Stomach (tissue), 9 donors: ENCODE data around the gene NF1. TPM values are rescaled to one million over a fixed set of nuclear protein-coding genes. Genes with fewer than 3 reads are reported as not detected.

Experiments used
- DNase-seq, 2 donors: peaks; one replicate each; pipeline versions ENCODE4 v3.0.0 to v3.0.0-alpha.2; 2013 to 2019
- H3K27ac ChIP-seq, 5 donors: fragments of 200-600 bp in 4 of 5; sonication (generic) in 4 of 5; one replicate each; pipeline ENCODE4 v1.5.1; 2013 to 2019; ENCODE audit warnings: mild to moderate bottlenecking in 1 of 5, moderate library complexity in 1 of 5
- H3K27me3 ChIP-seq, 3 donors: fragments of 200-600 bp; sonication (generic); one replicate each; pipeline ENCODE4 v1.5.1; 2017 to 2019; ENCODE audit warnings: mixed run types in 1 of 3
- H3K36me3 ChIP-seq, 4 donors: fragments of 200-600 bp; sonication (generic); 1 replicate in 3 of 4; 2 replicates in 1 of 4; pipeline ENCODE4 v1.5.1; 2016 to 2019
- H3K4me1 ChIP-seq, 4 donors: fragments of 200-600 bp; sonication (generic); one replicate each; pipeline ENCODE4 v1.5.1; 2016 to 2019
- H3K4me3 ChIP-seq, 4 donors: fragments of 200-600 bp; sonication (generic) in 3 of 4; one replicate each; pipeline ENCODE4 v1.5.1; 2016 to 2019; ENCODE audit warnings: mild to moderate bottlenecking in 1 of 4
- H3K9me3 ChIP-seq, 4 donors: fragments of 200-600 bp; sonication (generic); one replicate each; pipeline ENCODE4 v1.5.1; 2016 to 2019
- CTCF ChIP-seq, 7 experiments: fragments of 450-650 bp in 4 of 7; fragments of 200-600 bp in 3 of 7; sonication (generic) in 3 of 7; IDR thresholded peaks; one replicate each; pipeline ENCODE4 v1.5.1; 2016 to 2019; ENCODE audit warnings: antibody characterized with exemption in 7 of 7, control low read depth in 2 of 7, mild to moderate bottlenecking in 1 of 7
- EP300 ChIP-seq: sonication (generic); formaldehyde crosslinking; IDR thresholded peaks from one replicate; pipeline ENCODE4 v1.6.1; 2017; ENCODE audit warnings: antibody characterized with exemption
- POLR2A ChIP-seq, 4 donors: fragments of 450-650 bp; IDR thresholded peaks; one replicate each; pipeline ENCODE4 v1.6.1; 2016; ENCODE audit warnings: antibody characterized with exemption in 4 of 4, control low read depth in 2 of 4, mild to moderate bottlenecking in 1 of 4, moderate library complexity in 1 of 4
- POLR2AphosphoS5 ChIP-seq, 3 donors: sonication (generic); formaldehyde crosslinking; IDR thresholded peaks; one replicate each; pipeline ENCODE4 v1.6.1; 2016; ENCODE audit warnings: antibody characterized with exemption in 3 of 3
- WGBS, 5 donors: extraction: QIAGEN DNeasy Blood & Tissue Kit in 3 of 5; methylation state at CpG; one replicate each; pipeline versions ENCODE4 v1.1.5 to v1.1.7; 2013 to 2018; 5-methylcytosine and 5-hydroxymethylcytosine counted together
- intact Hi-C: fragments of 100-400 bp; cut with DNase I; formaldehyde crosslinking; loops from one replicate; pipeline ENCODE4 v1.15.1; 2023; ENCODE audit warnings: low total_unique reads
- polyA plus RNA-seq, 3 donors: library from polyadenylated mRNA; stranded (reverse); fragments of 200-250 nt; gene quantifications; one replicate each; pipeline ENCODE4 v1.2.3, GENCODE V29; 2013
- total RNA-seq, 5 donors: library from RNA; depleted of rRNA; stranded (reverse); fragments of >200 nt; gene quantifications; one replicate each; pipeline versions ENCODE4 v1.1.0 to v1.2.3, GENCODE V29; 2014 to 2016
- donor health status: healthy with polysubstance abuse.
- donor health status: Bipolar disorder and iron deficiency.
- donor health status: healthy.

Gene NF1
- total and polyA plus RNA-seq, 8 donors: 5.2 to 108 (median 50.5) TPM

- no peak for DNase-seq
- H3K9me3 ChIP-seq: no peaks in the 10 kb centered on the region
- no peaks in the 10 kb centered on the region for H3K4me1 ChIP-seq
- H3K36me3 ChIP-seq: no peaks in the 10 kb centered on the region
- intact Hi-C loops: no loop called here
- TF ChIP-seq EP300: no peak
- TF ChIP-seq POLR2A (IDR thresholded peaks at IDR 0.05): no peak
- no peak for TF ChIP-seq CTCF (IDR thresholded peaks at IDR 0.05)
- TF ChIP-seq POLR2AphosphoS5 (IDR thresholded peaks at IDR 0.05): no peak
- H3K27me3 ChIP-seq: no peaks in the 10 kb centered on the region
- no peak overlapping the region for H3K4me3 ChIP-seq
- 86 to 94% (median 90%) methylated on average over 4 of the region's 4 CpGs for WGBS, 5 donors
- H3K27ac ChIP-seq: no peak overlapping the region
Measured at GRCh38 chr17:31116167-31116566, 21.4 kb downstream of the NF1 start.

GRCh38 chr17:31122746-31123145 lies 28.0 kb downstream of the NF1 start:
- no peak for DNase-seq
- no peak overlapping the region for H3K4me3 ChIP-seq
- H3K4me1 ChIP-seq: no peaks in the 10 kb centered on the region
- intact Hi-C loops: no loop called here
- H3K36me3 ChIP-seq: no peaks in the 10 kb centered on the region
- no peak for TF ChIP-seq CTCF (IDR thresholded peaks at IDR 0.05)
- no peak for TF ChIP-seq POLR2A (IDR thresholded peaks at IDR 0.05)
- no peak for TF ChIP-seq EP300
- TF ChIP-seq POLR2AphosphoS5 (IDR thresholded peaks at IDR 0.05): no peak
- no peak overlapping the region for H3K27ac ChIP-seq
- H3K27me3 ChIP-seq: no peaks in the 10 kb centered on the region
- 81 to 89% (median 84%) methylated on average over 2 of the region's 2 CpGs for WGBS, 5 donors
- H3K9me3 ChIP-seq: no peaks in the 10 kb centered on the region

GRCh38 chr17:31126318-31126717 lies 31.5 kb downstream of the NF1 start:
- no peaks in the 10 kb centered on the region for H3K9me3 ChIP-seq
- DNase-seq: no peak
- intact Hi-C loops: no loop called here
- H3K4me3 ChIP-seq: no peak overlapping the region
- no peaks in the 10 kb centered on the region for H3K36me3 ChIP-seq
- 88 to 99% (median 94%) methylated on average over 3 of the region's 3 CpGs for WGBS, 5 donors
- no peak for TF ChIP-seq CTCF (IDR thresholded peaks at IDR 0.05)
- no peak for TF ChIP-seq EP300
- TF ChIP-seq POLR2AphosphoS5 (IDR thresholded peaks at IDR 0.05): no peak
- TF ChIP-seq POLR2A (IDR thresholded peaks at IDR 0.05): no peak
- no peak overlapping the region for H3K27ac ChIP-seq
- peaks cover 0 to 10% (median 4%) of the 10 kb centered on the region in 4 donors for H3K4me1 ChIP-seq
- H3K27me3 ChIP-seq: no peaks in the 10 kb centered on the region

GRCh38 chr17:31128241-31128640 lies 33.5 kb downstream of the NF1 start:
- Histone ChIP-seq H3K4me1 (peaks cover 0 to 10% (median 4%) of the 10 kb centered on the region in 4 donors), H3K27ac (no peak overlapping the region), H3K4me3 (no peak overlapping the region), H3K27me3 (no peaks in the 10 kb centered on the region), H3K36me3 (no peaks in the 10 kb centered on the region), H3K9me3 (no peaks in the 10 kb centered on the region)
- no peak for DNase-seq
- WGBS, 5 donors: 90 to 97% (median 94%) methylated on average over 3 of the region's 3 CpGs
- TF ChIP-seq EP300: no peak
- TF ChIP-seq POLR2A (IDR thresholded peaks at IDR 0.05): no peak
- no peak for TF ChIP-seq CTCF (IDR thresholded peaks at IDR 0.05)
- no peak for TF ChIP-seq POLR2AphosphoS5 (IDR thresholded peaks at IDR 0.05)
- intact Hi-C loops: no loop called here
